GM12864 (cell line): ENCODE data around the gene ECE2.

Experiments used
- DNase-seq: peaks from one replicate; pipeline ENCODE4 v3.0.0-alpha.2; 2011; ENCODE audit warnings: low read depth
- H3K4me3 ChIP-seq: 2 replicates; pipeline ENCODE4 v1.5.1; 2011; ENCODE audit warnings: mild to moderate bottlenecking, low read depth, low read length, control low read depth
- TF ChIP-seq, protein P1 (sequence below): IDR thresholded peaks from 2 replicates; pipeline ENCODE4 v1.5.1; 2011; ENCODE audit warnings: low read depth, mild to moderate bottlenecking, moderate library complexity, low read length, control low read depth, inconsistent platforms; ENCODE audit errors: missing control alignments

ECE2 gene

DNA sequence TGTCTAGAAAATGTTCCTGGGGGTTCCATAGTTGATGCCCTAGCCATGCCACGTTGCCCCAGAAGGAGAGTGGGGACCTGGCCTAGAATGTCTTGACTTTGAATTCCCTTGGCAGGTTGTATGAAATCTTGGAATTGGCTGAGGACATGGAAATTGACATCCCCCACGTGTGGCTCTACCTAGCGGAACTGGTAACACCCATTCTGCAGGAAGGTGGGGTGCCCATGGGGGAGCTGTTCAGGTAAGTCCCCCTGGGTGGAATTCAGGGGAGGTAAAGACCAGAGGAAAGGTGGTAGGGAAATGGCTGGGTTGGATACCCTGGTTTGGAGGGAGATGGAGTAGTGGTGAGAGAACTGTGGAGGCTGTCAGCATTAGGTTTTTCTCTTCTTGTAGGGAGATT, 52.7 kb downstream of the ECE2 start:
- H3K4me3 ChIP-seq = no peak overlapping the region
- TF ChIP-seq, protein P1, sequence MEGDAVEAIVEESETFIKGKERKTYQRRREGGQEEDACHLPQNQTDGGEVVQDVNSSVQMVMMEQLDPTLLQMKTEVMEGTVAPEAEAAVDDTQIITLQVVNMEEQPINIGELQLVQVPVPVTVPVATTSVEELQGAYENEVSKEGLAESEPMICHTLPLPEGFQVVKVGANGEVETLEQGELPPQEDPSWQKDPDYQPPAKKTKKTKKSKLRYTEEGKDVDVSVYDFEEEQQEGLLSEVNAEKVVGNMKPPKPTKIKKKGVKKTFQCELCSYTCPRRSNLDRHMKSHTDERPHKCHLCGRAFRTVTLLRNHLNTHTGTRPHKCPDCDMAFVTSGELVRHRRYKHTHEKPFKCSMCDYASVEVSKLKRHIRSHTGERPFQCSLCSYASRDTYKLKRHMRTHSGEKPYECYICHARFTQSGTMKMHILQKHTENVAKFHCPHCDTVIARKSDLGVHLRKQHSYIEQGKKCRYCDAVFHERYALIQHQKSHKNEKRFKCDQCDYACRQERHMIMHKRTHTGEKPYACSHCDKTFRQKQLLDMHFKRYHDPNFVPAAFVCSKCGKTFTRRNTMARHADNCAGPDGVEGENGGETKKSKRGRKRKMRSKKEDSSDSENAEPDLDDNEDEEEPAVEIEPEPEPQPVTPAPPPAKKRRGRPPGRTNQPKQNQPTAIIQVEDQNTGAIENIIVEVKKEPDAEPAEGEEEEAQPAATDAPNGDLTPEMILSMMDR = no peak
- DNase-seq = no peak

DNA sequence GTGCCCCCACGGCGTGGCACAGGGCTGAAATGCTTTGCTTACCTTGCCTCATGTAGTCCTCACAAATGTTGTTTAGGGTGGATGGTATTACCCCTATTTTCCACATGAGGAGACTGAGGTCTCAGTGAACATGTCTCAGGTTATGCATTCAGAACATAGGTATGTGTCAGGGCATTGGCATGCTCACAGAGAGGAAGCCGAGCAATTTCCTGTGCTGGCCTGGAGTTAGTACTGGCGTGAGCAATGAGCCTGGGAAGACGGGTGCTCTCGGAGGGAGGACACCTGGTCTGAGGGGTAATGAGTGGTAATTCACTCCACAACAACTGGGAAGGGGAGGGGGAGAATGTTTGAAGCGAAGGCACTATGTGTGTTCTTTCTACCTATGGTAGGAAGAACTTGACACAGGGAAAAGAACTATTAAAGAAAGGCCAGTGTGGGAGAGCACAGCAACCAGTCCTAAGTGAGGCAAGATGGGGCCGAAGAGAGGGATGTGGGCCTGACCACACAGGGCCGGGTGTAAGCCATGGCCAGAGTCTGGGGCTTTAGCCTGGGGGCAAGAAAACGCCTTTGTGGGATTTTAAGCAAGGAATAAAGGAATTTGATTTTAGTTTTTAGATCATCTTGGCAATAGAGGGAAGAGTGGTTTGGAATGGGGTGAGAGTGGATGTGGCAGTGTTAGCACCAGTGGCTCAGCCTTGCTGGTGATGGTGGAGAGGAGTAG, 56.7 kb downstream of the ECE2 start:
- TF ChIP-seq, protein P1 = no peak
- DNase-seq = no peak
- H3K4me3 ChIP-seq = no peak overlapping the region

DNA sequence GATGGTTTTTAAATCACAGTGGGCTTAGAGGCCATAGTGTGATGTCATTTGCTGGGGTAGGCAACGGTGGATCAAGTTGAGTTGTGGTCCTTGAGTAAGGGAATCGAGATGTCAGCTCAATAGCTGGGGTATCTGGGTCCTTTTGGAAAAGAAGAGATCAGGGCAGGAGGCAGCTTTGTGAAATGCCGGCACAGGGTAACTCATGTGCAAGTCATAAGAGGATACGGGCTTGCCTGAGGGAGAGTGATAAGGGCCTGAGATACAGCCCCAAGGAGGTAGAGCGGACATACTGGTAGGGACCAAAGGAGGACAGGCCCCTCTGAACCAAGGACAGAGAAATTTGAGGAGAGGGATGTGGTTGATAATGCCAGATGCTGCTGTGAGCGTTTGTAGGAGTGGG, 57.4 kb downstream of the ECE2 start:
- H3K4me3 ChIP-seq = no peak overlapping the region
- DNase-seq = no peak
- TF ChIP-seq, protein P1 = no peak

DNA sequence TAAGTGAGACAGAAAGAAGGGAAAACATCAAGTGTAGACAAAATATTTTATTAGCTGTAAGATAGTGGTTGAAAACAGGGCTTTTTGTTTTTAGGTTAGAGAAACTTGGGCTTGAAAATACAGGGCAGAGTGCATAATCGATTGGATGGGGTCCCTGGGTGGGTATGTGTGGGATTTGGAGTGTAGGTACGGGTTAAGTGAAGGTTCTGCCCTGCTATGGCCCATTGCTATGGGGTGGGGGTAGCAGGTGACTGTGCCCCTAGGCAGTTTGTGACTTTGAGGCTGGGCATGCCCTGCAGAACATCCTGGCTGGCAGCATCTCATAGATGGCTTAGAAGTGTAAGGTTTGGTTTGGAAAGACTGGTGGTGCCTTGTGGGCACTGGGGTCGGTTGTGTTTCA, 57.9 kb downstream of the ECE2 start:
- no peak overlapping the region for H3K4me3 ChIP-seq
- DNase-seq = no peak
- TF ChIP-seq, protein P1 = no peak

DNA sequence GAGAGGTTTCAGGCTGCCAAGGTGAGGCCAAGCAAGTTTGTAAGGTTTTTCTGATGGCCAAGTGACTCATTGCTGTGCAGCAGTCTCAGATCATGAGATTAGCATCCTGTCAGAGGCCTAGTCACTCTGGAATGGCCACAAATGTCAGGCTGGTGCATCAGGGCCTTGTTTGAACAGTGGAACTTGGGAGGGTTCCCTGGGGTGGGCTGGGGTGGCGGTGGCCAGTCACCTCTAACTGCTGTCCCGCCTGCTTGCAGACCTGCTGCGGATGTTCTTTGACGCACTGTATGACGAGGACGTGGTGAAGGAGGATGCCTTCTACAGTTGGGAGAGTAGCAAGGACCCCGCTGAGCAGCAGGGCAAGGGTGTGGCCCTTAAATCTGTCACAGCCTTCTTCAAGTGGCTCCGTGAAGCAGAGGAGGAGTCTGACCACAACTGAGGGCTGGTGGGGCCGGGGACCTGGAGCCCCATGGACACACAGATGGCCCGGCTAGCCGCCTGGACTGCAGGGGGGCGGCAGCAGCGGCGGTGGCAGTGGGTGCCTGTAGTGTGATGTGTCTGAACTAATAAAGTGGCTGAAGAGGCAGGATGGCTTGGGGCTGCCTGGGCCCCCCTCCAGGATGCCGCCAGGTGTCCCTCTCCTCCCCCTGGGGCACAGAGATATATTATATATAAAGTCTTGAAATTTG, 58.8 kb downstream of the ECE2 start:
- DNase-seq = no peak
- no peak overlapping the region for H3K4me3 ChIP-seq
- TF ChIP-seq, protein P1 = no peak

DNA sequence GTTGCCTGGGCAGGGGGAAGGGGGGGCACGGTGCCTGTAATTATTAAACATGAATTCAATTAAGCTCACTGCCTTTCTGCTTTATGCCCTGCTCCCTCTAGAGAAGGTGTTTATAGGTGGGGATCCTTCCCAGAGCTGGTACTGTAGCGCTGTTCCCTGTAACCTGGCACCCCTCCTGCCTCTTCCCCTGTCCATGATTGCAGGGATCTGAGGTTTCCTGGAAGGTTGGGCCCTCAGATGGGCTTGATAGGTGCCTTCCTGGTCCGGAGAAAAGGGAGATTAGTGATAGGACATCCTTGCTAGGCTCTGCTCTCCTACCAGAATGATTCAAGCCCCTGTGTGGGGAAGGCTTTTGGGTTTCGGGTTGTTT, 59.5 kb downstream of the ECE2 start:
- peak overlapping the region; percentile 62 for H3K4me3 ChIP-seq
- TF ChIP-seq, protein P1 = no peak
- no peak for DNase-seq
